Heart right ventricle (tissue), 16 donors: ENCODE results near the gene ATL3. TPM values are rescaled to one million over a fixed set of nuclear protein-coding genes. Genes with fewer than 3 reads are reported as not detected.

Source experiments
- ATAC-seq, 8 donors: fragments of 200-7000 bp; cut with Tn5 transposase; one replicate each; pipeline ENCODE4 v1.9.1; 2020; ENCODE audit warnings: mild to moderate bottlenecking in 8 of 8, moderate library complexity in 8 of 8, moderate number of reproducible peaks in 1 of 8
- DNase-seq, 2 donors: peaks; one replicate each; pipeline ENCODE4 v3.0.0-alpha.2; 2020
- H3K27ac ChIP-seq, 10 donors: fragments of 200-600 bp; sonication (generic) in 2 of 10; one replicate each; pipeline versions ENCODE4 v1.5.0 to v1.8.0; 2020 to 2022; ENCODE audit warnings: mild to moderate bottlenecking in 3 of 10
- H3K27me3 ChIP-seq, 7 donors: fragments of 200-600 bp; one replicate each; pipeline ENCODE4 v1.8.0; 2021 to 2022; ENCODE audit warnings: mild to moderate bottlenecking in 2 of 7
- H3K36me3 ChIP-seq, 9 donors: fragments of 200-600 bp; sonication (generic) in 1 of 9; one replicate each; pipeline versions ENCODE4 v1.5.0 to v1.8.0; 2020 to 2022; ENCODE audit warnings: mild to moderate bottlenecking in 2 of 9
- H3K4me1 ChIP-seq, 9 donors: fragments of 200-600 bp; sonication (generic) in 1 of 9; one replicate each; pipeline versions ENCODE4 v1.5.0 to v1.8.0; 2020 to 2022; ENCODE audit warnings: mild to moderate bottlenecking in 4 of 9
- H3K4me3 ChIP-seq, 10 donors: fragments of 200-600 bp; sonication (generic) in 2 of 10; one replicate each; pipeline versions ENCODE4 v1.5.0 to v1.8.0; 2020 to 2022; ENCODE audit warnings: mild to moderate bottlenecking in 7 of 10, moderate library complexity in 2 of 10
- H3K9me3 ChIP-seq, 11 donors: fragments of 200-600 bp in 10 of 11; sonication (generic) in 2 of 11; one replicate each; pipeline versions ENCODE4 v1.5.0 to v1.8.0; 2013 to 2022; ENCODE audit warnings: mild to moderate bottlenecking in 2 of 11, control low read depth in 1 of 11, moderate library complexity in 1 of 11
- CTCF ChIP-seq, 9 donors: fragments of 200-600 bp; sonication (generic) in 2 of 9; IDR thresholded peaks; one replicate each; pipeline versions ENCODE4 v1.5.0 to v1.8.0; 2021 to 2022; ENCODE audit warnings: antibody characterized with exemption in 9 of 9, mild to moderate bottlenecking in 5 of 9, moderate library complexity in 1 of 9
- whole genome bisulfite sequencing, 2 donors: extraction: QIAGEN DNeasy Blood & Tissue Kit; methylation state at CpG; one replicate each; pipeline ENCODE4 v1.1.7; 2013; ENCODE audit warnings: inconsistent platforms in 1 of 2; 5-methylcytosine and 5-hydroxymethylcytosine counted together
- intact Hi-C, 10 donors: fragments of 100-400 bp; cut with DNase I; formaldehyde crosslinking; loops; one replicate each; pipeline versions ENCODE4 v1.11.1 to v1.14.2; 2022
- polyA plus RNA-seq, 2 donors: library from polyadenylated mRNA; stranded (reverse); fragments of 200-250 nt; gene quantifications; one replicate each; pipeline ENCODE4 v1.2.3, GENCODE V29; 2013
- total RNA-seq, 10 donors: library from RNA; stranded (reverse); fragmentation: NEBNext Ultra II Directional in 3 of 10; extraction: Animal tissue kit (Norgen Biotek cat#: 25700) in 3 of 10; gene quantifications; one replicate each; pipeline versions ENCODE4 v1.2.1 to v1.2.4, GENCODE V29; 2021 to 2023
- donor health status: Arrhythmogenic right ventricular cardiomyopathy.
- donor health status: ischemic (EF 13 %, LVEDD 7.1; RV severe dilation, severe dysfunction).
- donor health status: healthy with polysubstance abuse.
- donor health status: DM: no; HTN: yes; CAD: no.
- donor health status: DM: no; HTN: no; CAD: no.
- donor health status: ischemic (EF 25% LVEDD 6.9; RV normal size, moderate dysfunction).
- donor health status: ischemic (EF 25% LVEDD 5.7; RV mildly dilated, moderate dysfunction).
- donor health status: healthy.
- donor health status: DM: yes; HTN: yes; CAD: no.
- donor health status: Ischemic cardiomyopathy.
- donor health status: ischemic (EF 35%, LVEDD 5.7; RV mildly dilated, moderate dysfunction).
- donor health status: nonischemic (EF 11% LVEDD 7.7; RV severe dilation, severe dysfunction).
- donor health status: DM: yes; HTN: yes; CAD: no.
- donor health status: PGD.
- donor health status: ischemic (EF 29% LVEDD 5.4; RV normal size, mild dysfunction).
- donor health status: nonischemic (EF 23%, LVEDD 6.1; RV moderate dilation, normal function).

ATL3 gene
- total and polyA plus RNA-seq, 12 donors, result 5.9 to 22.2 (median 12.3) TPM

DNA sequence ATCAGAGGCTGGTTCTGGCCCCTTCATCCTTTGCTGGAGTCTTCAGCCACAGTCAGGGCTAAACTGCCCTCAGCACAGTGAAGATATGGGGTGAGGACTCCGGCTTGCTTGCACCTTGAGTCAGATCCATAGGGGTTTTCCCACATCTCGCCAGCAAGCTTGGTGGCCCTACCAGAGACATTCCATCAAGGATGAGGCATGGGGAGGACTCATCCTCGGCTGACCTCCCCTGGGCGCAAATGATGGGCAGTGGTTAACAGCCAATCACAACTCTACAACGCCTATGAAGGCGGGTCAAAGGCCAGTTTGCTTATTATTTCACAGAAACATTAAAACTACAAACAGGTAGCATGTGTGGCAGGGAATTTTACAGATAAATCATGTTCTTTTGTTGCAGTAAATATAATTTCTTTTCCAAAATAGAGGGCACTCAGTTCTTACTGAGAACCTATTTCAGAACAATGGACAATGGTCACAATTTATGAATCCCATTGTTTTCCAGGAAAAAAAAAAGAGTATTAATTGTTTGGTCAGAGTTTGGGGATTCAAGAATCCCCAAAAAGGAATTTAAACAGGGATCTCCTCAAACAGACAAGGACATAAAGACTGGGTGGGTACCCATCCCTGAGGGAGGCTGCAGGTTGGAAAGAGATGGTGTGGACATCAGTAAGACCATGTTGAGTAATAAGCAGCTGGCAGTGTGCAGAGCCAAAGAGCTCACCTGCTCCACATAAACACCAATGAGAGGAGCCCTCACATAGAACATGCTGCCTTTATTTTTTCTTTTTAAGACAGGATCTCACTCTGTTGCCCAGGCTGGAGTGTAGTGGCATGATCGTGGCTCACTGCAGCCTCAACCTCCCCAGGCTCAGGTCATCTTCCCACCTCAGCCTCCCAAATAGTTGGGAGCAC, 71.7 kb downstream of the ATL3 start:
- DNase-seq (no peak), ATAC-seq (no peak)
- intact Hi-C loops, result no loop called here
- no peak overlapping the region for H3K4me3 ChIP-seq
- H3K9me3 ChIP-seq, result no peaks in the 10 kb centered on the region
- no peak for TF ChIP-seq CTCF (IDR thresholded peaks at IDR 0.05)
- no peak overlapping the region for H3K27ac ChIP-seq
- peaks cover 0 to 40% (median 14%) of the 10 kb centered on the region in 9 donors for H3K36me3 ChIP-seq
- no peaks in the 10 kb centered on the region for H3K27me3 ChIP-seq
- H3K4me1 ChIP-seq, result peaks cover 0 to 27% (median 22%) of the 10 kb centered on the region in 9 donors
- 84% methylated on average over 7 of the region's 7 CpGs for WGBS, 2 donors

DNA sequence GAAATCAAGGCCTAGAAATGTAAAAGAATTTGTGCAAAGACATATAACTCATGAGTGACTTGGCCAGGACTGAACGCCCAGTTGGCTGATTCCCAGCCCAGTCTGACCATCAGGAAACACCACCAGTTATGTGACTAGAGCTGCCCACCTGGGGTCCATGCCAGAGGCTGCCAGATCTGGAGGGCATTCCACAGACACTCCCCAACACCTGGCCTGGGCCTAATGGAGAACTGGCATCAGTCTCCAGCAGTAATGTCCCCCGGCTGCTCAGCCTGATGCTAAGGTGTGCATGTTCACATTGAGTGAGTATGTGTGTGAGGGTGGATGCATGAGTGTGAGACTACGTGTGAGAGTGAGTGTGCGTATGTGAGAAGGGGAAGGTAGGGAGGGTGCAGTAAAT, 72.6 kb downstream of the ATL3 start:
- ATAC-seq, result peak in 1 of 8 donors; percentile 9
- no peak for TF ChIP-seq CTCF (IDR thresholded peaks at IDR 0.05)
- 79 to 88% methylated on average over 4 of the region's 4 CpGs for WGBS, 2 donors
- Histone ChIP-seq H3K27me3 (no peaks in the 10 kb centered on the region), H3K4me1 (peaks cover 0 to 22% (median 20%) of the 10 kb centered on the region in 9 donors), H3K36me3 (peaks cover 0 to 49% (median 14%) of the 10 kb centered on the region in 9 donors), H3K27ac (no peak overlapping the region), H3K4me3 (no peak overlapping the region), H3K9me3 (no peaks in the 10 kb centered on the region)
- DNase-seq, result no peak
- intact Hi-C loops, result no loop called here

DNA sequence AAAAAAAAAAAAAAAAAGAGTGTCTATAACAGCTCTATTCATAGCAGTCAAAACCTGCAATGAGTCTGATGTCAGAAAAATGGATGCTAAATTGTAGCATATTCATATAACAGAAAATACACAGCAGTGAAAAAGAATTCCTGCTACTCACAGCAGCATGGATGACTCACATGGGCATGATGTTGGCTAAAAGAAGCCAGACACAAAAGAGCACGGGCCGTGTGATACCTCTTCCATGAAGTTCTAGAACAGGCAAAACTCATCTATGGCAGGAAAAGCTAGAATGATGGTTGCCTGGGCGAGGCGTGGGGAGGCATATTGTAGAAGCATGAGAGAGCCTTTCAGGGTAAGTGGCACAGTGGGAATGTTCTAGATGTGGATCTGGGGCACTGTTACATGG, 75.9 kb downstream of the ATL3 start:
- DNase-seq, result no peak
- H3K9me3 ChIP-seq, result no peaks in the 10 kb centered on the region
- no peaks in the 10 kb centered on the region for H3K27me3 ChIP-seq
- TF ChIP-seq CTCF (IDR thresholded peaks at IDR 0.05), result no peak
- no peak overlapping the region for H3K4me3 ChIP-seq
- no peak for ATAC-seq
- WGBS, 2 donors, result 88 to 91% methylated on average over 4 of the region's 4 CpGs
- H3K4me1 ChIP-seq, result peaks cover 0 to 2% (median 0%) of the 10 kb centered on the region in 9 donors
- peaks cover 0 to 82% (median 31%) of the 10 kb centered on the region in 9 donors for H3K36me3 ChIP-seq
- no peak overlapping the region for H3K27ac ChIP-seq
- intact Hi-C loops, result no loop called here

- ATAC-seq, result peak in 1 of 8 donors; percentile 38
- intact Hi-C loops, result loop anchor here in 1 of 10 donors (5.0 kb wide), 1 partner anchor 44 kb away; no protein-coding TSS in a partner anchor
- peaks cover 0 to 99% (median 36%) of the 10 kb centered on the region in 9 donors for H3K36me3 ChIP-seq
- no peaks in the 10 kb centered on the region for H3K27me3 ChIP-seq
- H3K4me3 ChIP-seq, result no peak overlapping the region
- WGBS, 2 donors, result 70 to 76% methylated on average over 4 of the region's 4 CpGs
- peak in 7 of 9 donors; percentile 39 to 61 (median 44) for TF ChIP-seq CTCF (IDR thresholded peaks at IDR 0.05)
- H3K27ac ChIP-seq, result no peak overlapping the region
- H3K9me3 ChIP-seq, result no peaks in the 10 kb centered on the region
- no peak for DNase-seq
- H3K4me1 ChIP-seq, result peaks cover 0 to 10% (median 0%) of the 10 kb centered on the region in 9 donors
Observed at GRCh38 chr11:63592975-63593395, 78.2 kb downstream of the ATL3 start.
